Ascending aorta (tissue), 2 donors: ENCODE measurements around the gene CAMK2G. TPM values are rescaled to one million over a fixed set of nuclear protein-coding genes. Genes with fewer than 3 reads are reported as not detected.

Experiments
- DNase-seq, 2 donors: peaks; one replicate each; pipeline ENCODE4 v3.0.0-alpha.2; 2019; ENCODE audit warnings: low spot score in 2 of 2
- H3K27ac ChIP-seq, 2 donors: fragments of 200-600 bp; sonication (generic); one replicate each; pipeline ENCODE4 v1.5.1; 2016 to 2017; ENCODE audit warnings: mild to moderate bottlenecking in 1 of 2
- H3K27me3 ChIP-seq: fragments of 200-600 bp; sonication (generic); one replicate; pipeline ENCODE4 v1.5.1; 2017
- H3K36me3 ChIP-seq, 2 donors: fragments of 200-600 bp; sonication (generic); one replicate each; pipeline ENCODE4 v1.5.1; 2016
- H3K4me1 ChIP-seq, 2 donors: fragments of 200-600 bp; sonication (generic); one replicate each; pipeline ENCODE4 v1.5.1; 2016 to 2017; ENCODE audit warnings: mild to moderate bottlenecking in 1 of 2
- H3K4me3 ChIP-seq, 2 donors: fragments of 200-600 bp; sonication (generic); one replicate each; pipeline ENCODE4 v1.5.1; 2016 to 2017; ENCODE audit warnings: mild to moderate bottlenecking in 1 of 2
- H3K9me3 ChIP-seq, 2 donors: fragments of 200-600 bp; sonication (generic); one replicate each; pipeline ENCODE4 v1.5.1; 2016
- CTCF ChIP-seq, 3 experiments: fragments of 200-600 bp in 2 of 3; fragments of 450-650 bp in 1 of 3; sonication (generic) in 2 of 3; IDR thresholded peaks; one replicate each; pipeline ENCODE4 v1.5.1; 2016 to 2019; ENCODE audit warnings: antibody characterized with exemption in 3 of 3, mild to moderate bottlenecking in 1 of 3, moderate library complexity in 1 of 3
- intact Hi-C: fragments of 100-400 bp; cut with DNase I; formaldehyde crosslinking; loops from one replicate; pipeline ENCODE4 v1.15.1; 2023
- total RNA-seq: library from RNA; depleted of rRNA; stranded (reverse); fragments of >200 nt; gene quantifications from one replicate; pipeline ENCODE4 v1.1.0, GENCODE V29; 2016

CAMK2G gene
- total RNA-seq, 1 donor from 2014 or later, result 60.3 TPM

GRCh38 chr10:73768881-73769280 is 105.5 kb downstream of the CAMK2G start:
- peaks cover 3 to 8% of the 10 kb centered on the region in 2 donors for H3K4me1 ChIP-seq
- intact Hi-C loops, result no loop called here
- H3K9me3 ChIP-seq, result no peaks in the 10 kb centered on the region
- TF ChIP-seq CTCF (IDR thresholded peaks at IDR 0.05), result no peak
- no peak overlapping the region for H3K4me3 ChIP-seq
- peaks cover 75% of the 10 kb centered on the region in 2 donors for H3K36me3 ChIP-seq
- no peak overlapping the region for H3K27ac ChIP-seq
- no peak for DNase-seq
- H3K27me3 ChIP-seq, result no peaks in the 10 kb centered on the region

- no peak for TF ChIP-seq CTCF (IDR thresholded peaks at IDR 0.05)
- Histone ChIP-seq H3K9me3 (no peaks in the 10 kb centered on the region), H3K27ac (no peak overlapping the region), H3K4me3 (no peak overlapping the region), H3K4me1 (no peaks in the 10 kb centered on the region), H3K27me3 (no peaks in the 10 kb centered on the region), H3K36me3 (peaks cover 98 to 100% of the 10 kb centered on the region in 2 donors)
- intact Hi-C loops, result no loop called here
- no peak for DNase-seq
These were observed 109.3 kb downstream of the CAMK2G start for GRCh38 chr10:73765066-73765465.

GRCh38 chr10:73763343-73763742 is 111.0 kb downstream of the CAMK2G start:
- Histone ChIP-seq H3K27ac (no peak overlapping the region), H3K4me3 (no peak overlapping the region), H3K36me3 (peaks cover 91 to 94% of the 10 kb centered on the region in 2 donors), H3K27me3 (no peaks in the 10 kb centered on the region), H3K4me1 (no peaks in the 10 kb centered on the region), H3K9me3 (no peaks in the 10 kb centered on the region)
- DNase-seq, result no peak
- no peak for TF ChIP-seq CTCF (IDR thresholded peaks at IDR 0.05)
- intact Hi-C loops, result no loop called here

- Histone ChIP-seq H3K4me1 (no peaks in the 10 kb centered on the region), H3K27ac (no peak overlapping the region), H3K4me3 (no peak overlapping the region), H3K27me3 (no peaks in the 10 kb centered on the region), H3K9me3 (no peaks in the 10 kb centered on the region), H3K36me3 (peaks cover 87 to 90% of the 10 kb centered on the region in 2 donors)
- no peak for DNase-seq
- TF ChIP-seq CTCF (IDR thresholded peaks at IDR 0.05), result no peak
- intact Hi-C loops, result no loop called here
These were observed 111.4 kb downstream of the CAMK2G start for GRCh38 chr10:73762915-73763314.

Other genes with a start within 250 kb of the CAMK2G start
- 8.5 TPM for gene MYOZ1, start 233.1 kb downstream of the CAMK2G start, total RNA-seq
- not detected for gene SYNPO2L, start 218.5 kb downstream of the CAMK2G start, total RNA-seq
- gene AGAP5, start 176.4 kb downstream of the CAMK2G start, total RNA-seq, result 0.32 TPM
- gene SEC24C, start 130.2 kb downstream of the CAMK2G start, total RNA-seq, result 65.9 TPM
- 24.5 TPM for gene CHCHD1, start 92.5 kb downstream of the CAMK2G start, total RNA-seq
- gene ZSWIM8, start 88.9 kb downstream of the CAMK2G start, total RNA-seq, result 106 TPM
- gene NDST2, start 63.0 kb downstream of the CAMK2G start, total RNA-seq, result 130 TPM
- gene PLAU, start 36.6 kb upstream of the CAMK2G start, total RNA-seq, result 1.5 TPM
- 333 TPM for gene VCL, start 123.6 kb upstream of the CAMK2G start, total RNA-seq